DND-41 (cell line): ENCODE results near the gene ISG15.

Experiments used
- EZH2 ChIP-seq: IDR thresholded peaks from 3 replicates; pipeline ENCODE4 v1.6.1; 2012; ENCODE audit warnings: borderline replicate concordance, low read depth, mild to moderate bottlenecking, moderate library complexity, low read length, inconsistent platforms; ENCODE audit not compliant: severe bottlenecking
- TF ChIP-seq, protein P1 (sequence below): IDR thresholded peaks from 2 replicates; pipeline ENCODE4 v1.5.1; 2012; ENCODE audit warnings: borderline replicate concordance, low read length, moderate library complexity, mild to moderate bottlenecking; ENCODE audit not compliant: poor library complexity, severe bottlenecking; ENCODE audit errors: extremely low read depth

DNA sequence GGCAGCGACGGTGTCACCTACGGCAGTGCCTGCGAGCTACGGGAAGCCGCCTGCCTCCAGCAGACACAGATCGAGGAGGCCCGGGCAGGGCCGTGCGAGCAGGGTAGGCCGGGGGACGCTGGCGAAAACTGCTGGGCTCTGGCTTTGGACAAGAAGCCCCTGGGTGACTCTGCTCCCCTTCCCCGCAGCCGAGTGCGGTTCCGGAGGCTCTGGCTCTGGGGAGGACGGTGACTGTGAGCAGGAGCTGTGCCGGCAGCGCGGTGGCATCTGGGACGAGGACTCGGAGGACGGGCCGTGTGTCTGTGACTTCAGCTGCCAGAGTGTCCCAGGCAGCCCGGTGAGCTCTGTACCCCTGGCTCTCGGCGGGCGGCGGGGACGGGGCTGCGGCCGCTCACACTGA is 30.6 kb downstream of the ISG15 start:
- TF ChIP-seq, protein P1, sequence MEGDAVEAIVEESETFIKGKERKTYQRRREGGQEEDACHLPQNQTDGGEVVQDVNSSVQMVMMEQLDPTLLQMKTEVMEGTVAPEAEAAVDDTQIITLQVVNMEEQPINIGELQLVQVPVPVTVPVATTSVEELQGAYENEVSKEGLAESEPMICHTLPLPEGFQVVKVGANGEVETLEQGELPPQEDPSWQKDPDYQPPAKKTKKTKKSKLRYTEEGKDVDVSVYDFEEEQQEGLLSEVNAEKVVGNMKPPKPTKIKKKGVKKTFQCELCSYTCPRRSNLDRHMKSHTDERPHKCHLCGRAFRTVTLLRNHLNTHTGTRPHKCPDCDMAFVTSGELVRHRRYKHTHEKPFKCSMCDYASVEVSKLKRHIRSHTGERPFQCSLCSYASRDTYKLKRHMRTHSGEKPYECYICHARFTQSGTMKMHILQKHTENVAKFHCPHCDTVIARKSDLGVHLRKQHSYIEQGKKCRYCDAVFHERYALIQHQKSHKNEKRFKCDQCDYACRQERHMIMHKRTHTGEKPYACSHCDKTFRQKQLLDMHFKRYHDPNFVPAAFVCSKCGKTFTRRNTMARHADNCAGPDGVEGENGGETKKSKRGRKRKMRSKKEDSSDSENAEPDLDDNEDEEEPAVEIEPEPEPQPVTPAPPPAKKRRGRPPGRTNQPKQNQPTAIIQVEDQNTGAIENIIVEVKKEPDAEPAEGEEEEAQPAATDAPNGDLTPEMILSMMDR, result no peak
- TF ChIP-seq EZH2, result no peak
